Erythroblast (primary cell): ENCODE results near the gene ZYG11A.

Experiments
- GATA1 ChIP-seq: IDR thresholded peaks from 2 replicates; pipeline ENCODE4 v1.6.1; 2011; ENCODE audit warnings: low read depth, mild to moderate bottlenecking, control low read depth, low read length, moderate library complexity
- POLR2A ChIP-seq: IDR thresholded peaks from 2 replicates; pipeline ENCODE4 v1.6.1; 2011; ENCODE audit warnings: mild to moderate bottlenecking, low read length

DNA sequence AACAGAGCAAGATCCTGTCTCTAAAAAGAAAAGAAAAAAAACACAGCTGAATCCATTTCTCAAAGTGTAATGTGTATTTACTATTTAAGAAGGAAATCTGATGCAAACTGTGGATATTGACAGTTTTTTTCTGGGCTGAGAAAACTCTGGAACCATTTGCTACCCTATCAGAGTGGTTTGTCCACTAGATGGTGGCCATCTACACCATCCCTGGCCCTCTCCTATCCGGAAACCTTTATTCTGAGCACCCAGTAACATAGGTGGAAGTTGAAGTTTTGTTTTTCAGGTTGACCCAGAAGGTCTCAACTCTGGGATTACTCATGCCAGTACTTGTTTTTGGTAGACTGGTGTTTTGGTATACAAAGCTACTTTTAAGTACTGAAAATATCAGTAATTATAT, 58.8 kb downstream of the ZYG11A start:
- no peak for TF ChIP-seq POLR2A
- no peak for TF ChIP-seq GATA1
